ENCODE results near the gene RAP1A.

Gene RAP1A

DNA sequence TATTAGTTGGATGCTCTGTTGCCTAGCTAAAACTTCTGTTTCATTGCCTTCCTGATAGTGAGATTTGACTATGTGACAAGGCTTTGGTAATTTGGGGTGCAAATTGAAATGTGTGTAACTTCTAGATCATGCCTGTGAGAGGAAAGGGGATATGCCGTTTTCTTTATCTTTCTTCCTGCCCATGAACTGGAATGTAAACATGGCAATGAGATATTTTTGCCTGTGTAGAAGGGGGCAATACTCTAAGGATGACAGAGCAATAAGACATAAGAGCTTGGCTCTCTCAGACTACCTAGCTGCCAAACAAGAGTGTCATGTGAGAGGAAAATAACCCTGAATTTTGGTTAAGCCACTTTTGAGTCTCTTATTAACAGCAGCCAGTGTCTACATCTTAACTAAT lies 49.7 kb downstream of the RAP1A start:
- Histone ChIP-seq H3K79me2 (ENCODE audit: control insufficient read depth, low read length) (peaks cover 97% of the 10 kb centered on the region), H3K4me2 (ENCODE audit: low read length) (no peak overlapping the region), H3K4me1 (ENCODE audit: control insufficient read depth, low read length) (peaks cover 21% of the 10 kb centered on the region)

GRCh38 chr1:111671852-111672251 lies 52.3 kb downstream of the RAP1A start:
- Histone ChIP-seq H3K9me2 (replicated peaks; ENCODE audit: control insufficient read depth, low read length) (no peaks in the 10 kb centered on the region), H3K9me3 (ENCODE audit: control insufficient read depth, insufficient read depth, low read length) (no peaks in the 10 kb centered on the region), H3K4me1 (ENCODE audit: control insufficient read depth, low read length) (peaks cover 1% of the 10 kb centered on the region), H3K4me3 (ENCODE audit: low read length) (no peak overlapping the region), H3K4me2 (ENCODE audit: low read length) (no peak overlapping the region), H3K27ac (ENCODE audit: low read depth, low read length) (no peak overlapping the region), H3K36me3 (ENCODE audit: control insufficient read depth, low read length) (peaks cover 38% of the 10 kb centered on the region), H3K79me2 (ENCODE audit: control insufficient read depth, low read length) (peaks cover 94% of the 10 kb centered on the region), H3K27me3 (ENCODE audit: control insufficient read depth, low read length) (no peaks in the 10 kb centered on the region), H4K20me1 (ENCODE audit: control insufficient read depth, insufficient read depth, low read depth, low read length) (no peaks in the 10 kb centered on the region), H3F3A (ENCODE audit: control insufficient read depth, insufficient read depth) (no peaks in the 10 kb centered on the region)
- TF ChIP-seq EZH2phosphoT487 (IDR thresholded peaks at IDR 0.05; ENCODE audit: borderline replicate concordance, low read length): no peak
- no peak for TF ChIP-seq CTCF (IDR thresholded peaks at IDR 0.05; ENCODE audit: low read depth, low read length, poor library complexity, severe bottlenecking)

More for the DNA sequence above, 49.7 kb downstream of the RAP1A start:
- peaks cover 30% of the 10 kb centered on the region for H3K36me3 ChIP-seq (ENCODE audit: control insufficient read depth, low read length)
- H3K4me3 ChIP-seq (ENCODE audit: low read length): no peak overlapping the region
- no peaks in the 10 kb centered on the region for H3K9me2 ChIP-seq (replicated peaks; ENCODE audit: control insufficient read depth, low read length)
- no peaks in the 10 kb centered on the region for H3F3A ChIP-seq (ENCODE audit: control insufficient read depth, insufficient read depth)
- H3K9me3 ChIP-seq (ENCODE audit: control insufficient read depth, insufficient read depth, low read length): no peaks in the 10 kb centered on the region
- no peak overlapping the region for H3K27ac ChIP-seq (ENCODE audit: low read depth, low read length)
- no peak for TF ChIP-seq CTCF (IDR thresholded peaks at IDR 0.05; ENCODE audit: low read depth, low read length, poor library complexity, severe bottlenecking)
- no peak for TF ChIP-seq EZH2phosphoT487 (IDR thresholded peaks at IDR 0.05; ENCODE audit: borderline replicate concordance, low read length)
- no peaks in the 10 kb centered on the region for H3K27me3 ChIP-seq (ENCODE audit: control insufficient read depth, low read length)
- no peaks in the 10 kb centered on the region; the same call in 1 of the 2 replicates for H4K20me1 ChIP-seq (ENCODE audit: control insufficient read depth, insufficient read depth, low read depth, low read length)

GRCh38 chr1:111672331-111672730 lies 52.7 kb downstream of the RAP1A start:
- Histone ChIP-seq H3K27ac (ENCODE audit: low read depth, low read length) (no peak overlapping the region), H3K36me3 (ENCODE audit: control insufficient read depth, low read length) (peaks cover 42% of the 10 kb centered on the region), H3K4me2 (ENCODE audit: low read length) (no peak overlapping the region), H3K27me3 (ENCODE audit: control insufficient read depth, low read length) (no peaks in the 10 kb centered on the region), H3K79me2 (ENCODE audit: control insufficient read depth, low read length) (peaks cover 96% of the 10 kb centered on the region), H3K4me3 (ENCODE audit: low read length) (no peak overlapping the region), H3K4me1 (ENCODE audit: control insufficient read depth, low read length) (no peaks in the 10 kb centered on the region), H3K9me3 (ENCODE audit: control insufficient read depth, insufficient read depth, low read length) (peaks cover under 1% of the 10 kb centered on the region; the same call in 1 of the 2 replicates), H3F3A (ENCODE audit: control insufficient read depth, insufficient read depth) (no peaks in the 10 kb centered on the region), H3K9me2 (replicated peaks; ENCODE audit: control insufficient read depth, low read length) (no peaks in the 10 kb centered on the region), H4K20me1 (ENCODE audit: control insufficient read depth, insufficient read depth, low read depth, low read length) (no peaks in the 10 kb centered on the region)
- no peak for TF ChIP-seq CTCF (IDR thresholded peaks at IDR 0.05; ENCODE audit: low read depth, low read length, poor library complexity, severe bottlenecking)
- no peak for TF ChIP-seq EZH2phosphoT487 (IDR thresholded peaks at IDR 0.05; ENCODE audit: borderline replicate concordance, low read length)

Data from DOHH2 (cell line).